HG03469 (cell line): ENCODE data around the gene ORC3.
"Not testable (repeated sequence)": the region's sequence is repeated elsewhere in the genome, so short reads cannot be mapped to it uniquely, and the experiment has no call there.

Source experiments
- ATAC-seq: cut with Tn5 transposase; IDR thresholded peaks from one replicate; pipeline ENCODE4 v1.9.1; 2021; ENCODE audit warnings: mild to moderate bottlenecking, moderate library complexity, moderate number of reproducible peaks; ENCODE audit not compliant: unreplicated experiment

The ORC3 gene

DNA sequence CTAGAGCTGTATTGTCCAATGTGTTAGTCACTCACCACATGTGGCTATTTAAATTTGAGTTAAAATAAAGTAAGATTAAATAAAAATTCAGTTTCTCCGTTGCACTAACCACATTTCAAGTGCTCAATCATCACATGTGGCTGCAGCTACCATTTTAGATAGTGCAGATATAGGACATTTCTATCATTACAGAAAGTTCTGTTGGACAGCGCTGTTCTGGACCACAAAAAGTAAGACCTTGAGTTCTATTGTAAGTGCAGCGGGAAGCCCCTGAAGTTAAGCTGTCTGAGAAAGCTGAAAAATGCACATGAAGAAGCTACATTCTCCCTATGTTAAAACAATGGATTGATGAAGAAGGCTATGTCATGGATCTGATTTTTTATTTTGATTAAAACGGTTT, 1.1 kb downstream of the ORC3 start:
- ATAC-seq = no peak

GRCh38 chr6:87600576-87600975, 10.6 kb downstream of the ORC3 start:
- no peak for ATAC-seq

DNA sequence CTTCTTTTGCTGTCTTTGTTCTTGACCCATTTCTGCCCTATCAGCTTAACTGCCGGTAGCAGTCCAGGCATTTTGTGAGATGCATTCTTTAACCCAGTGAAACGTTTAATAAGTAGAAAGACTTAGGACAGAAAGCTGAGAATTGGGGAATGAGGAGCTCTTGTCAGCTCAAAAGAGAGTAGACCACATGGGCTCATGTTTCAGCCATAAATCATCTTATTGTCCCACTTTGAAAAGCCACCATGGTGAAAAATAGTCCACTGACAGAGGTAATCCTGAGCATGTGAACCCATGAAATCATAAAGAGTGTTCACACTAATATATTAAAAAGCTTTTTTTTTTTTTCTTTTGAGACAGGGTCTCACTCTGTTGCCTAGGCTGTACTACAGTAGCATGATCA, 16.3 kb downstream of the ORC3 start:
- ATAC-seq = no peak

GRCh38 chr6:87608802-87609201, 18.9 kb downstream of the ORC3 start:
- no peak for ATAC-seq

GRCh38 chr6:87613018-87613417, 23.1 kb downstream of the ORC3 start:
- not testable (repeated sequence) for ATAC-seq

DNA sequence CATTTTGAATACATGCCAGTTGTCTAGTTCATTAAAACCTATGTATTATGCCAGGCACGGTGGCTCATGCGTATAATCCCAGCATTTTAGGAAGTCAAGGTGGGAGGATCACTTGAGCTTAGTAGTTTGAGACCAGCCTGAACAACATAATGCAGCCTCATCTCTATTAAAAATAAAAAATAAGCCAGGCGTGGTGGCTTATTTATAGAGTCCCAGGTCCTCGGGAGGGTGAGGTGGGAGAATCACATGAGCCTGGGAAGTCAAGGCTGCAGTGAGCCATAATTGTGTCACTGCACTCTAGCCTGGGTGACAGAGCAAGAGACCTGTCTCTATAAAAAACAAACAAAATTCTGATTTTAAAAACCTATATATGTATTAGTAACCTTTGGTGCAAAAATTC, 27.5 kb downstream of the ORC3 start:
- ATAC-seq = no peak

DNA sequence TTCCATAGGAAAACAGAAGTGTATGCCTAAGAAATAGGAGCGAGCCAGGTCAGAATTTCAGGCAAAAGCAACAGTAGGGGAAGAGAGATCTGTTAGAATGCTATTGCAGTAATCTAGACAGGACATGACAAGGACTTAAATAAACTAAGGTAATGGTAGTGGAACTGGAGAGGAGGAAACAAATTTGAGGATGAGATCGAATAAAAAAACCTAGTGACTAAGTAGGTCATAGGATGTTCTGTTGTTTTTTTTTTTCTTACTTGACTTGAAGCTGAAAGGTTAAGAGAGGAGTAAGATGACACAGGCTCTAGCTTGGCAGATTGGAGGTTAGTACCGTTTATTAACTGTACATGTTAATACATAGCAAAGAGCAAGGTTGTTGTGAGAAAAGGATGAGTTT, 28.6 kb downstream of the ORC3 start:
- no peak for ATAC-seq

DNA sequence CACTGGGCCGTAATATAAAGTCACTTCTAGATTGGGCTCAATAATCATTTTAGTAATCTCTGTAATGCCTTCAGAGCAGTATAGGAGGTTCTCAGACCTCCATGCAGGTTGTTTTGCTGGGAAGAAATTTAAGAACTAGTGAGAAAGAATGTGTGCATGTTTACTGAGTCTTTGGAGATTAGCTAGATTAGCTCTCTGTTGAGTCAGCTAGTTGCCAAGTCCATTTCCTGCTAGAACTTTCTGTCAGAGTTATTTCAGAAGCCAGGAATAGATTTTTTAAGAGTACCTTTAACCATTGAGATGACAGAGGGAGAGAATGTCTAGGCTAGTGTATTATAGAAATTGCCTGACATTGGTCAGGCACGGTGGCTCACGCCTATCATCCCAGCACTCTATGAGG, 33.3 kb downstream of the ORC3 start:
- ATAC-seq = no peak

- ATAC-seq = no peak
Observed at GRCh38 chr6:87628424-87628823, 38.5 kb downstream of the ORC3 start.

DNA sequence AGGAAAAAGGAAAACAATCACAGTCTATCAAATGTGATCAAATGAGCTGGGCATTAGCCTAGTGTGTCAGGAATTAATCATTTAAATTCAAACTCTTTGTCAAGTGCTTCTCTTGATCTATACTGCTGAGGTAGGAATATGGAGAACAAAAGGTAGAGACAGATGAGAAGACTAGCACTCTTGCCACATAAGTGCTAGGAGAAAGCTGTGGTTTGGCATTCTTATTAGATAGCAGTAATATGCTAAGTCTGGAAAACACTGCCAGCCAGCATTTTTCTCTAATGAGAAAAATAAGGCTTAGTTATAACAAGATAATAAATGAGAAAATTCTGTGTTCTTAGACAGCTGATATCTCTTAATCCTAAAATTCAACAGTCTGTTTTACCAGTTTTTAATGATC, 38.9 kb downstream of the ORC3 start:
- ATAC-seq = no peak

GRCh38 chr6:87630746-87631145, 40.8 kb downstream of the ORC3 start:
- no peak for ATAC-seq

DNA sequence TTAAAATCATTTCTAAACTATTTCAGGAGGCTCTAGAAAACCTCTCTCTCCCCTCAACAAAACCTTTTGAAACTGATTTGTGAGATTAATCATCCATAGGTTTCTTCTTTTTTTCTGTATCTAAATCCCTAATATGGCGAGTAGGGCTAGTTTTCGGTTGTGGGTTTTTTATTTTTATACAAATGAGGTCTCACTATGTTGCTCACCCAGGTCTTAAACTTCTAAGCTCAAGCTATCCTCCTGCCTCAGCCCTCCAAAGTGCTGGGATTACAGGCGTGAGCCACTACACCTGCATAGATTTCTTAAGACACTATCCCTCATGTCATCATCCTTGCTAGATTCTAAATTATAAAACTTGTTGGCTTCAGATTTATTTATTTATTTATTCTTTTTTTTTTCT, 43.9 kb downstream of the ORC3 start:
- no peak for ATAC-seq

- no peak for ATAC-seq
Observed at GRCh38 chr6:87636315-87636714, 46.4 kb downstream of the ORC3 start.

GRCh38 chr6:87637106-87637505, 47.2 kb downstream of the ORC3 start:
- ATAC-seq = no peak

DNA sequence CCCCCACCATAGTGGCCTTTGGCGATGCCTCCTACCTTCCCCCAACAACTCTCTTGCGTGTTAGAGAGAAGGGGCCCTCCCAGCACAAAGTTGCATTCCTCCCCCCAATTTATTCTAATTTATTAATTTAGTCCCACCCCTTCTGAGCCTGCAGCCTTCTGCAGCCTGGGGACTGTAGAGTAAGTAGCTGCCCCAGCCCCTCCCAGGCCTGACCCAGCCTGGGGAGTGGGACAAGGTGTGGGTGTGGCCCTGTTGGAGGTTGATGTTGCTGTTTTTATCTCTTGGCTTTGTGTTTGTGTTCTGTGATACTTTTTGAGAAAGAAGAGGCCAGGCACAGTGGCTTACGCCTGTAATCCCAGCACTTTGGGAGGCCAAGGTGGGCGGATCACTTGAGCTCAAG, 49.4 kb downstream of the ORC3 start:
- ATAC-seq = no peak

- ATAC-seq = no peak
Observed at GRCh38 chr6:87641065-87641692, 51.2 kb downstream of the ORC3 start.

DNA sequence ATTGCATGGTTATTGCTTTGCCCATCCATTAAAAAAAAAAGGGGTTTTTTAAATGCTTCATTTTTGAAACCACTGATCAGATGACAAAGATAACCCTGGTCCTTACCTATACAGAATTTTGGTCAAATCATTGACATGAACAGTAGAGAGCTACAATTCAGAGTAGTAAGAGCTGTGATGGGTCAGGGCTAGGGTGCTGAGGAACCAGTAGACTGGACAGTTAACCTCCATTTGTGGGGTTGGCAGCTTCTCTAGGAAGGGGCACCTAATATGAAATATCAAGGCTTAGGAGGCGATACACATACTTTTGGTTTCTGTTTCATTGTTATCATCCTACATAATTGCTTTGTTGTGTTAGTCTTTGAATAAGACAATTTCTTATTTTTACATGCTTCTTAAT, 55.1 kb downstream of the ORC3 start:
- ATAC-seq = no peak

GRCh38 chr6:87653074-87653962, 63.4 kb downstream of the ORC3 start:
- ATAC-seq = no peak

DNA sequence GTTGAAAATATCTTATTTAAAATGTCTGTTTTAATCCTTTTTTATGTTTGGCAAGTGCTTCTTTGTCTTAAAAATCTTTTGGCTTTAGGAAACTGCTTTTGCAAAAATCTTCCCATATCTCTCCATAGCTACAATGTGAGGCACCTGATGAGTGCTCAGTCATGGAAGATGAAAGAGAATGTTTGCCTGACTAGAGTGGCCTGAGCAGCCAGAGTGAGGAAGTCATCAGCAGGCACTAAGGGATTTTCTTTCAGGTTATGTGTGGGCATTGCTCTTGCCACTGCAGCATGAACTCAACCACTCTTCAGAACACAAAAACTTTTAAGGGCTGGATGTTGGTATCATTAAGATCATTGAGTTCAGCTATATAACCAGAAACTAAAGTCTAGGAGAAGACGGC, 64.2 kb downstream of the ORC3 start:
- no peak for ATAC-seq

GRCh38 chr6:87654875-87655454, 65.0 kb downstream of the ORC3 start:
- ATAC-seq = no peak

GRCh38 chr6:87655824-87656223, 65.9 kb downstream of the ORC3 start:
- no peak for ATAC-seq

- ATAC-seq = no peak
Observed at GRCh38 chr6:87656857-87657256, 66.9 kb downstream of the ORC3 start.
